ENCODE results near the gene AHCYL2.
"Not testable (repeated sequence)": the region's sequence is repeated elsewhere in the genome, so short reads cannot be mapped to it uniquely, and the experiment has no call there.

Gene AHCYL2

DNA sequence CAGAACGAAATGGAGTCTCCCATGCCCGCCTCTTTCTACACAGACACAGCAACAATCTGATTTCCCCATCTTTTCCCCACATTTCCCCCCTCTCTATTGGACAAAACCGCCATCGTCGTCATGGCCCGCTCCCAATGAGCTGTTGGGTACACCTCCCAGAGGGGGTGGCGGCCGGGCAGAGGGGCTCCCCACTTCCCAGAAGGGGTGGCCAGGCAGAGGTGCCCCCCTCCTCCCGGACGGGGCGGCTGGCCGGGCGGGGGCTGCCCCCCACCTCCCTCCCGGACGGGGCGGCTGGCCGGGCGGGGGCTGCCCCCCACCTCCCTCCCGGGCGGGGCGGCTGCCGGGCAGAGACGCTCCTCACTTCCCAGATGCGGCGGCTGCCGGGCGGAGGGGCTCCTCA is 251.1 kb downstream of the AHCYL2 start:
- FAIRE-seq; DNase-seq (ENCODE audit: insufficient read length, low spot score): not testable (repeated sequence)

DNA sequence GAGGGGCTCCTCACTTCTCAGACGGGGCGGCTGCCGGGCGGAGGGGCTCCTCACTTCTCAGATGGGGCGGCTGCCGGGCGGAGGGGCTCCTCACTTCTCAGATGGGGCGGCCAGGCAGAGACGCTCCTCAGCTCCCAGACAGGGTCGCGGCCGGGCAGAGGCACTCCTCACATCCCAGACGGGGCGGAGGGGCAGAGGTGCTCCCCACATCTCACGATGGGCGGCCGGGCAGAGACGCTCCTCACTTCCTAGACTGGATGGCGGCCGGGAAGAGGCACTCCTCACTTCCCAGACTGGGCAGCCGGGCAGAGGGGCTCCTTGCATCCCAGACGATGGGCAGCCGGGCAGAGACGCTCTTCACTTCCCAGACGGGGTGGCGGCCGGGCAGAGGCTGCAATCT is 251.6 kb downstream of the AHCYL2 start:
- FAIRE-seq; DNase-seq (ENCODE audit: insufficient read length, low spot score): not testable (repeated sequence)
